Gastrocnemius medialis (tissue), 4 donors: ENCODE data around the gene CFAP54. TPM values are rescaled to one million over a fixed set of nuclear protein-coding genes. Genes with fewer than 3 reads are reported as not detected.

Source experiments
- ATAC-seq, 2 donors: fragments of 150-250 bp; one replicate each; pipeline ENCODE4 v1.9.1; 2016
- DNase-seq, 2 donors: peaks; one replicate each; pipeline ENCODE4 v3.0.0-alpha.2; 2019
- H3K27ac ChIP-seq, 4 donors: fragments of 200-600 bp; sonication (generic); 1 replicate in 1 of 4; 2 replicates in 3 of 4; pipeline ENCODE4 v1.5.1; 2016 to 2018; ENCODE audit warnings: mild to moderate bottlenecking in 2 of 4, moderate library complexity in 1 of 4
- H3K27me3 ChIP-seq, 3 donors: fragments of 200-600 bp; sonication (generic) in 2 of 3; 1 replicate in 1 of 3; 2 replicates in 2 of 3; pipeline versions ENCODE4 v1.5.1 to v1.6.0; 2016 to 2019; ENCODE audit warnings: mild to moderate bottlenecking in 1 of 3, moderate library complexity in 1 of 3
- H3K36me3 ChIP-seq, 2 donors: fragments of 200-600 bp; sonication (generic) in 1 of 2; one replicate each; pipeline ENCODE4 v1.5.1; 2017 to 2018
- H3K4me1 ChIP-seq, 2 donors: fragments of 200-600 bp; sonication (generic) in 1 of 2; one replicate each; pipeline ENCODE4 v1.5.1; 2016 to 2017; ENCODE audit warnings: mild to moderate bottlenecking in 2 of 2
- H3K4me3 ChIP-seq, 4 donors: fragments of 200-600 bp; sonication (generic) in 3 of 4; 1 replicate in 1 of 4; 2 replicates in 3 of 4; pipeline ENCODE4 v1.5.1; 2016 to 2019; ENCODE audit warnings: mild to moderate bottlenecking in 2 of 4
- H3K9me3 ChIP-seq, 3 donors: fragments of 200-600 bp; sonication (generic) in 2 of 3; 1 replicate in 1 of 3; 2 replicates in 2 of 3; pipeline ENCODE4 v1.5.1; 2016 to 2019
- POLR2A ChIP-seq, 2 donors: fragments of 450-650 bp; IDR thresholded peaks; one replicate each; pipeline ENCODE4 v1.6.1; 2017; ENCODE audit warnings: antibody characterized with exemption in 2 of 2, mild to moderate bottlenecking in 2 of 2, moderate library complexity in 2 of 2
- in situ Hi-C, 4 donors: fragments of 200-750 bp; cut with MboI; loops; one replicate each; pipeline versions ENCODE4 v1.15.0 to v1.8.0; 2017; ENCODE audit warnings: low sequenced_read_pairs in 4 of 4
- intact Hi-C: fragments of 100-400 bp; cut with DNase I; formaldehyde crosslinking; loops from one replicate; pipeline ENCODE4 v1.15.1; 2023; ENCODE audit warnings: low total_unique reads
- total RNA-seq, 4 donors: library from RNA; depleted of rRNA; stranded (reverse); fragments of >200 nt; gene quantifications; one replicate each; pipeline versions ENCODE4 v1.1.0 to v1.2.3, GENCODE V29; 2016
- TF ChIP-seq, protein P1 (sequence below), 5 experiments: fragments of 450-650 bp in 3 of 5; fragments of 200-600 bp in 2 of 5; sonication (generic) in 2 of 5; IDR thresholded peaks in 4 of 5; conservative IDR thresholded peaks in 1 of 5; 1 replicate in 4 of 5; 2 replicates in 1 of 5; pipeline ENCODE4 v1.5.1; 2016 to 2019; ENCODE audit warnings: antibody characterized with exemption in 5 of 5, mild to moderate bottlenecking in 3 of 5, moderate library complexity in 3 of 5

CFAP54 gene
- total RNA-seq, 4 donors from 2014 or later = not detected

DNA sequence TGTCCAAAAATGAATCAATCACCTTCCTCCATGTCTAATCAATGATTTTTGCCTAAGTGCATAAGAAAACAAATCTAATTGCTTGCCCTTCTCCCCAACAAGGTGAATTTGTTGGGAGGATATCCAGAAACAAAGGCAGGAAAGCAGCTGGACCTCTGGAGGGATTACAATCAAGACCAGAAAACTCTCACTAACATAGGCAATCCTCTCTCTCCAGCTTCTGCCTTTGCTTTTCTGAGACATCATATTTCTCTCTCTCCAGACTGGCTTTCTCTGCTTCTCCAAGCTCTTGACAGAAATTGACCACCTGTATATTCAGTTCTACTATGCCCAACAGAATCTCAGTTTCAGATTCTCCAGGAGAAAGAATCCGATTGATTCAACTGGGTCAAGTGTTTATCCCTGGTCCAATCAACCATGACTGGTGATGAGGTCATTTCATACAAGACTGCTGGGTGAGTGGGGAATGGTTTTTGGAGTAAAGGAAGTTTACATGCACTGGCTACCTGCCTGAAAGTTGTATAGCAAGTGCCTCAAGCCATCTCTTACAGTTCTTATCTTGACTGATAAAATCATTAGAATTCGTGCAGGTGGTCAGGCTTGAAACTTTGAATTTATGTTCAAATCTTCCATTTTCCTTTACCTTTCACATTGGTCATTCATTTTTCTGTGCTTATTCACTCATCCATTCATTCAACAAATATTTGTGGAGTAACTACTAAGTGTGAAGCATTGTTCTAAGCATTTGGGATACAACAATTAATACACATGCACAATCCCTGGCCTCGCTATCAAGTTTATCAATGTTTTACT, 22.2 kb upstream of the CFAP54 start:
- intact Hi-C loops = no loop called here
- TF ChIP-seq POLR2A (IDR thresholded peaks at IDR 0.05) = no peak
- TF ChIP-seq, protein P1, sequence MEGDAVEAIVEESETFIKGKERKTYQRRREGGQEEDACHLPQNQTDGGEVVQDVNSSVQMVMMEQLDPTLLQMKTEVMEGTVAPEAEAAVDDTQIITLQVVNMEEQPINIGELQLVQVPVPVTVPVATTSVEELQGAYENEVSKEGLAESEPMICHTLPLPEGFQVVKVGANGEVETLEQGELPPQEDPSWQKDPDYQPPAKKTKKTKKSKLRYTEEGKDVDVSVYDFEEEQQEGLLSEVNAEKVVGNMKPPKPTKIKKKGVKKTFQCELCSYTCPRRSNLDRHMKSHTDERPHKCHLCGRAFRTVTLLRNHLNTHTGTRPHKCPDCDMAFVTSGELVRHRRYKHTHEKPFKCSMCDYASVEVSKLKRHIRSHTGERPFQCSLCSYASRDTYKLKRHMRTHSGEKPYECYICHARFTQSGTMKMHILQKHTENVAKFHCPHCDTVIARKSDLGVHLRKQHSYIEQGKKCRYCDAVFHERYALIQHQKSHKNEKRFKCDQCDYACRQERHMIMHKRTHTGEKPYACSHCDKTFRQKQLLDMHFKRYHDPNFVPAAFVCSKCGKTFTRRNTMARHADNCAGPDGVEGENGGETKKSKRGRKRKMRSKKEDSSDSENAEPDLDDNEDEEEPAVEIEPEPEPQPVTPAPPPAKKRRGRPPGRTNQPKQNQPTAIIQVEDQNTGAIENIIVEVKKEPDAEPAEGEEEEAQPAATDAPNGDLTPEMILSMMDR (IDR thresholded peaks at IDR 0.05 in 4 of 5, conservative IDR thresholded peaks at IDR 0.05 in 1 of 5) = no peak
- ATAC-seq = no peak

DNA sequence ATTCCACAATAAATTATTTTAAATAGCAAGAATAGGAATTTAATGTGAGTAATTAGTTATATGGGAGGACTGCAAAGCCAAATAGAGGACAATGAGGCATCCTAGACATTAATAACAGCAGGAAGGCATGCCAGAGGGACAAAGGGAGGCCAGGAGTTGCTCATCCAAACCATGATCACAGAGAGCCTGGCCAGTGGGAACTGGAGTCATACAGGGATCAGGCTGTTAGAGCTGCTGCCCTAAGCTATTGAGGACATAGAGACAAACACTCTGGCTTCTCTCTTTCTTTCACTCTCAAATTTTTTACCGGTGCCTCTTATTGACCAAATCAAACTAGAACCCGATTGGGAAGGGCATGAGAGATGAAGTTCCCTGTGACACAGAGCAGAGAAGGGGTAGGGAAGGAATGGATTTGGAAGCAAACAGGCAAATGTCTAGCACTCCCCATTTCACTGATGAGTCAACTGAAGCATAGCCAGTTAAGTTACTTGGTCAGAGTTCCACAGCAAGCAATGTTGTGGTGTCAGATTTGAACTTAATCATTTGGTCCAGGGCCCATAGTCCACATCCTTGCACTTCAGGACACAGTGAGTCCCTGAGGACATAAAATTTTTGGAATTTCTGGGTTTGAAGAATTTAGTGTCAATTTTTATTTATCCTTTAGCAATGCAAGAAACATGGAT, 17.9 kb upstream of the CFAP54 start:
- H3K9me3 ChIP-seq = no peaks in the 10 kb centered on the region
- no peak overlapping the region for H3K4me3 ChIP-seq
- in situ Hi-C loops = no loop called here
- H3K36me3 ChIP-seq = no peaks in the 10 kb centered on the region
- no peak overlapping the region for H3K27ac ChIP-seq
- DNase-seq (no peak), ATAC-seq (no peak)
- H3K27me3 ChIP-seq = no peaks in the 10 kb centered on the region
- intact Hi-C loops = no loop called here
- H3K4me1 ChIP-seq = no peaks in the 10 kb centered on the region
- no peak for TF ChIP-seq POLR2A (IDR thresholded peaks at IDR 0.05)
- TF ChIP-seq, protein P1 (IDR thresholded peaks at IDR 0.05 in 4 of 5, conservative IDR thresholded peaks at IDR 0.05 in 1 of 5) = no peak

More for the DNA sequence above, 22.2 kb upstream of the CFAP54 start:
- Histone ChIP-seq H3K4me1 (no peaks in the 10 kb centered on the region), H3K9me3 (no peaks in the 10 kb centered on the region), H3K27me3 (no peaks in the 10 kb centered on the region), H3K27ac (no peak overlapping the region), H3K4me3 (no peak overlapping the region), H3K36me3 (no peaks in the 10 kb centered on the region)
- no peak for DNase-seq
- in situ Hi-C loops = no loop called here

DNA sequence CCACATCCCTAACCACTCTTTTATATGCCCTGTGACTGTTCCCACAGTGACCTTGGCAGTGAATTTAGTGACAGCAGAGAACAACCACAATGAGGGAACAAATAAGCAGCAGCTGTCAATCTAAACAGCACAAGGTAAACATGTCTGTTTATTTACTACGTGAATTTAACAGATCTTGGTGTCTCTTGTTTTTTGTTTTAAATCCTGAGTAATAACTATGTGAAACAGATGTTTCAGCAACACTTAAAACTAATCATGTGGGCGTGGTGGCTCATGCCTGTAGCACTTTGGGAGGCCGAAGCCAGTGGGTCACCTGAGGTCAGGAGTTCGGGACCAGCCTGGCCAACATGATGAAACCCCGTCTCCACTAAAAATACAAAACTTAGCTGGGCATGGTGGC, 17.0 kb upstream of the CFAP54 start:
- H3K27ac ChIP-seq = no peak overlapping the region
- in situ Hi-C loops (no loop called here), intact Hi-C loops (no loop called here)
- ATAC-seq (no peak), DNase-seq (no peak)
- H3K4me1 ChIP-seq = no peaks in the 10 kb centered on the region
- no peak for TF ChIP-seq POLR2A (IDR thresholded peaks at IDR 0.05)
- TF ChIP-seq, protein P1 (IDR thresholded peaks at IDR 0.05 in 4 of 5, conservative IDR thresholded peaks at IDR 0.05 in 1 of 5) = no peak
- H3K27me3 ChIP-seq = no peaks in the 10 kb centered on the region
- H3K36me3 ChIP-seq = no peaks in the 10 kb centered on the region
- H3K4me3 ChIP-seq = no peak overlapping the region
- H3K9me3 ChIP-seq = no peaks in the 10 kb centered on the region

DNA sequence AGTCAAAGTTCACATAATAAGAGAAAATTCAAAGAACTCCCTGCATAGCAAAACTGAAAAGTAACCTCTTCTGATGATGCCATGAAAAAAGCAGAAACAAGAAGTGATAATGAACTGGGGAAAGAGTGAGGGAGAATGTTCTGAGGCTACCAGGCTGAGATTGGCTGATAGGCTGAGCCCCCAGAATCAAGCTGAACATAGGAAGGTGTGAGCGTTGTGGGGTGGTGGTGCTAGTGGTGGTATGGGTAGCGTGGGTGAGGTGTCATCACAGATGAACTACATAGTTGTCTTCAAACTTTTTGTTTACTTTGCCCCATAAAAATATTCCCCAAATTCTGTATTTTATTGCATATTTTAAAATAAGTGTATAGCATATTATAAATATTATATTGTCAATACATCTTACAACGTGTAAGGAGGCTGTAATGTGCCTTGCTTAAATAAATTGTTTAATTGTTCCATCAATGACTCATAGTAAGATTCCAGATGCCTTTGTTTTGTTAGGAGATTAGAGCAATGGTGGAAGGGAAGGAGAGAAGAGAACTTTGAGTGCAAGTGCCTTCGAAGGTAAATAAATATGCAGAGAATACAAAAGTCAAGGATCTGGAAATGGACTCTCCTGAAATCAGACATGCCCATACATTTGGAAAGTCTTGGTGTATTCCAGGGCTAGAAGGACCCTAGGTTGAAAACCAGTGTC, 15.8 kb upstream of the CFAP54 start:
- H3K27ac ChIP-seq = no peak overlapping the region
- no peak for DNase-seq
- H3K27me3 ChIP-seq = no peaks in the 10 kb centered on the region
- H3K4me3 ChIP-seq = no peak overlapping the region
- TF ChIP-seq POLR2A (IDR thresholded peaks at IDR 0.05) = no peak
- TF ChIP-seq, protein P1 (IDR thresholded peaks at IDR 0.05 in 4 of 5, conservative IDR thresholded peaks at IDR 0.05 in 1 of 5) = no peak
- no peaks in the 10 kb centered on the region for H3K36me3 ChIP-seq
- no peaks in the 10 kb centered on the region for H3K4me1 ChIP-seq
- no peak for ATAC-seq
- in situ Hi-C loops (no loop called here), intact Hi-C loops (no loop called here)
- H3K9me3 ChIP-seq = no peaks in the 10 kb centered on the region
